ENCODE results near the gene OTOGL.

Gene OTOGL

DNA sequence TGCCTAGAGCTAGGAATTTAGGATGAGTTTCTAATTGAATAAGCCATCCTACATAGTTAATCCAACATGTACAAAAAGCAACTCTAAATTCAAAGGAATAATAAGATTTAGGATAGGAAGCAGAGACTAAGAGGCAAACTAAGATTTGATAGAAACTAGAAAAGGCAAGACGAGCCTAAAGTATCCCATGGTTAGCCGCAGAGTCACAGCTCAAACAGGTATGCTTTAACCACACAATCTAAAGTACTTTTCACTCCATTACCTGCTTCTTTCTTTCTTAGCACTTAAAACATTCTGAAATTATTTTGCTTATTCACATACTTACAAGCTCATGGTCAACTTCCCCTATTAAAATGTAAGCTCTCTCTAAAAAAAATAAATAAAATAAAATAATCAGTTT is 51.8 kb downstream of the OTOGL start:
- no peak for DNase-seq (ENCODE audit: extremely low read depth, low read depth)
- TF ChIP-seq, protein P1, sequence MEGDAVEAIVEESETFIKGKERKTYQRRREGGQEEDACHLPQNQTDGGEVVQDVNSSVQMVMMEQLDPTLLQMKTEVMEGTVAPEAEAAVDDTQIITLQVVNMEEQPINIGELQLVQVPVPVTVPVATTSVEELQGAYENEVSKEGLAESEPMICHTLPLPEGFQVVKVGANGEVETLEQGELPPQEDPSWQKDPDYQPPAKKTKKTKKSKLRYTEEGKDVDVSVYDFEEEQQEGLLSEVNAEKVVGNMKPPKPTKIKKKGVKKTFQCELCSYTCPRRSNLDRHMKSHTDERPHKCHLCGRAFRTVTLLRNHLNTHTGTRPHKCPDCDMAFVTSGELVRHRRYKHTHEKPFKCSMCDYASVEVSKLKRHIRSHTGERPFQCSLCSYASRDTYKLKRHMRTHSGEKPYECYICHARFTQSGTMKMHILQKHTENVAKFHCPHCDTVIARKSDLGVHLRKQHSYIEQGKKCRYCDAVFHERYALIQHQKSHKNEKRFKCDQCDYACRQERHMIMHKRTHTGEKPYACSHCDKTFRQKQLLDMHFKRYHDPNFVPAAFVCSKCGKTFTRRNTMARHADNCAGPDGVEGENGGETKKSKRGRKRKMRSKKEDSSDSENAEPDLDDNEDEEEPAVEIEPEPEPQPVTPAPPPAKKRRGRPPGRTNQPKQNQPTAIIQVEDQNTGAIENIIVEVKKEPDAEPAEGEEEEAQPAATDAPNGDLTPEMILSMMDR (IDR thresholded peaks at IDR 0.05; ENCODE audit: low read depth, low read length, missing control alignments) = no peak
- H3K4me3 ChIP-seq (replicated peaks; ENCODE audit: low read depth, low read length) = no peak overlapping the region

DNA sequence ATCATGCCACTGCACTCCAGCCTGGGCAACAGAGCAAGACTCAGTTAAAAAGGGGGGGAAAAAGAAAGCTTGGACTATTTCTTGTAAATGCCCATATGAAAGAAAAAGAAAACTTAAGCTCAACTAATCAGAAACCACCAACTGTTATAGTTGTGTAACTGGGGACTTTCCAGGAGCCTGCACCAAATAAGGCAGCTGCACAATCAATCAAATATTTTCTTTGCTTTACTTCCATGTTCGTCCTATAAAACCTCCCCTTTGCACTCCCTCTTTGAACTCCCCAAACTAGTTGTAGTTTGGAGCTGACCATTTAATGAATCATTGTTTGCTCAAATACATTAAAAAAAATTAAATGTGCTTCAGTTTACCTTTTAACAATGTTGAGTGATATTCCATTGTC is 54.9 kb downstream of the OTOGL start:
- no peak for DNase-seq (ENCODE audit: extremely low read depth, low read depth)
- TF ChIP-seq, protein P1 (IDR thresholded peaks at IDR 0.05; ENCODE audit: low read depth, low read length, missing control alignments) = no peak

GRCh38 chr12:80156306-80156705 is 57.0 kb downstream of the OTOGL start:
- no peak for DNase-seq (ENCODE audit: extremely low read depth, low read depth)
- TF ChIP-seq, protein P1 (IDR thresholded peaks at IDR 0.05; ENCODE audit: low read depth, low read length, missing control alignments) = no peak
- no peak overlapping the region for H3K4me3 ChIP-seq (replicated peaks; ENCODE audit: low read depth, low read length)

More for the DNA sequence above, 54.9 kb downstream of the OTOGL start:
- H3K4me3 ChIP-seq (replicated peaks; ENCODE audit: low read depth, low read length) = no peak overlapping the region

DNA sequence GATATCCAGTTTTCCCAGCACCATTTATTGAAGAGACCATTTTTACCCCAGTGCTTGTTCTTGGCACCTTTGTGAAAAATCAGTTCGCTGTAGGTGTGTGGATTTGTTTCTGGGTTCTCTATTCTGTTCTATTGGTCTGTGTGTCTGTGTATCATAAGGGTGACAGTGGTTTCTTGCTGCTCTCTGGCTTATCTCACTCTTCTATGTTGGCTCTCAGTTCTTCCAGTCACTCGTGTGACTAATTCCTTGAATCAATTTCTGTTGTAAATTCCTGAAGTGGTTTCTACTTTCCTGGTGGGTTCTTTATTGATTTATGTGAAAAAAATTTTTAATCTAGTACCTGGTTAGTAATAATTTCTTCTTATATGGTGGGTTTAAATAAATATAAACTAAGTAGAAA is 58.3 kb downstream of the OTOGL start:
- no peak overlapping the region for H3K4me3 ChIP-seq (replicated peaks; ENCODE audit: low read depth, low read length)
- TF ChIP-seq, protein P1 (IDR thresholded peaks at IDR 0.05; ENCODE audit: low read depth, low read length, missing control alignments) = no peak
- no peak for DNase-seq (ENCODE audit: extremely low read depth, low read depth)

DNA sequence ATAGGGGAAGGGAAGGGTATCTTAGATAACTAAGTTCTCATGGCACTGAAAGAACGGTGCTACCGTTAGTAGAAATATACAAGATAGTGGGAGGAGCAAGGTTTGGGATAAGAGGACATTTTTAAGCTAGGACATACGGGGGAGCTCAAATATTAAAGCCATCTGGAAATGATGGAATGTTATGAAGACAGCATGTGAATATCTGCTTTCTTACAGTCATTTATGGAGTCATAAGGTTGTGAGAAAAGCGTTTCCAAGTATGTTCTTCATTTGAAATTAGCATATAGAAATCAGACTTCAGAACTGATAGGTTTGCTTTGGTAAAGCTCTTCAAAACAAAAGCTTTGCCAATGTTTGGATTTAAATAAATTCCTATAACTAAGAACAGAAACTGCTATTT is 62.3 kb downstream of the OTOGL start:
- no peak for DNase-seq (ENCODE audit: extremely low read depth, low read depth)
- H3K4me3 ChIP-seq (replicated peaks; ENCODE audit: low read depth, low read length) = no peak overlapping the region
- TF ChIP-seq, protein P1 (IDR thresholded peaks at IDR 0.05; ENCODE audit: low read depth, low read length, missing control alignments) = no peak

DNA sequence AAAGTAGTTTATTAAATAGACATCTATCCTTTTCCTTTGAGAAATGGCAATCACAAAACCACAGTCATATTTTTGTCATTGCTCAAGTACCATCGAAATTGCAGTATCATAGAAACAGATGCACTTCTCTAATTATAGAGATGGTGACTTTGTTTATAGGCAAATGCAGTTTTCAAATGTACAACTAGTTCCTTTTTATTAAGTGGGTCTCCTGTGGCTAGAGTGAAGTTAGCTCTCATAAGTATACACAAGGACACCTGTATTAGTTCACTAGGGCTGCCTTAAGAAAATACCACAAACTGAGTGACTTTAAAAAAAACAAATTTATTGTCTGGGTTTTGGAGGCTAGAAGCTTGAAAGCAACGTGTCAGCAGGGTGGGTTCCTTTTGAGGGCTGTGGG is 62.8 kb downstream of the OTOGL start:
- no peak for DNase-seq (ENCODE audit: extremely low read depth, low read depth)
- H3K4me3 ChIP-seq (replicated peaks; ENCODE audit: low read depth, low read length) = no peak overlapping the region
- TF ChIP-seq, protein P1 (IDR thresholded peaks at IDR 0.05; ENCODE audit: low read depth, low read length, missing control alignments) = no peak

- no peak overlapping the region for H3K4me3 ChIP-seq (replicated peaks; ENCODE audit: low read depth, low read length)
- DNase-seq (ENCODE audit: extremely low read depth, low read depth) = no peak
- TF ChIP-seq, protein P1 (IDR thresholded peaks at IDR 0.05; ENCODE audit: low read depth, low read length, missing control alignments) = no peak
Measured at GRCh38 chr12:80165746-80166145, 66.4 kb downstream of the OTOGL start.
